OCI-LY1 (cell line): ENCODE measurements around the gene PDLIM5.

Experiments used
- H2AFZ ChIP-seq: fragments of 200-600 bp; sonication (generic), shearing (Covaris generic); 2 replicates; pipeline ENCODE4 v1.6.0; 2014; ENCODE audit warnings: antibody characterized with exemption, mild to moderate bottlenecking, low read length
- H3F3A ChIP-seq: fragments of 200-600 bp; sonication (generic), shearing (Covaris generic); 2 replicates; pipeline ENCODE4 v1.6.0; 2014; ENCODE audit warnings: mild to moderate bottlenecking, antibody characterized with exemption, low read length, moderate library complexity; ENCODE audit not compliant: insufficient read depth
- H3K27ac ChIP-seq: fragments of 200-600 bp; sonication (generic); 2 replicates; pipeline ENCODE4 v1.5.1; 2014; ENCODE audit warnings: low read length, mixed run types, mild to moderate bottlenecking, low read depth; ENCODE audit not compliant: poor library complexity, severe bottlenecking
- H3K27me3 ChIP-seq: fragments of 200-600 bp; sonication (generic); 2 replicates; pipeline ENCODE4 v1.6.0; 2014; ENCODE audit warnings: antibody characterized with exemption, mild to moderate bottlenecking, low read length, moderate library complexity; ENCODE audit not compliant: insufficient read depth
- H3K36me3 ChIP-seq: fragments of 200-600 bp; sonication (generic); 2 replicates; pipeline ENCODE4 v1.6.1; 2014; ENCODE audit warnings: mild to moderate bottlenecking, antibody characterized with exemption, low read length, moderate library complexity, mixed read lengths; ENCODE audit not compliant: insufficient read depth
- H3K4me1 ChIP-seq: fragments of 200-600 bp; sonication (generic); 2 replicates; pipeline ENCODE4 v1.5.1; 2014; ENCODE audit warnings: mild to moderate bottlenecking, low read length, moderate library complexity; ENCODE audit not compliant: insufficient read depth, severe bottlenecking
- H3K4me2 ChIP-seq: fragments of 200-600 bp; sonication (generic), shearing (Covaris generic); 2 replicates; pipeline ENCODE4 v1.6.1; 2014; ENCODE audit warnings: low read length
- H3K4me3 ChIP-seq: fragments of 200-600 bp; sonication (generic); 2 replicates; pipeline ENCODE4 v1.5.1; 2014; ENCODE audit warnings: low read length, low read depth, mild to moderate bottlenecking, mixed read lengths; ENCODE audit not compliant: poor library complexity, severe bottlenecking
- H3K79me2 ChIP-seq: fragments of 200-600 bp; shearing (Covaris generic); 2 replicates; pipeline ENCODE4 v1.6.1; 2016; ENCODE audit warnings: mixed run types, low read length, mixed read lengths; ENCODE audit not compliant: insufficient read depth
- H3K9ac ChIP-seq: fragments of 200-600 bp; sonication (generic), shearing (Covaris generic); 2 replicates; pipeline ENCODE4 v1.6.1; 2014; ENCODE audit warnings: mild to moderate bottlenecking, low read length, mixed read lengths
- H3K9me2 ChIP-seq: fragments of 200-600 bp; sonication (generic), shearing (Covaris generic); 2 replicates; pipeline ENCODE4 v1.6.1; 2014; ENCODE audit warnings: low read depth, mild to moderate bottlenecking, low read length, mixed read lengths
- H3K9me3 ChIP-seq: fragments of 200-600 bp; shearing (Covaris generic); 2 replicates; pipeline ENCODE4 v1.6.1; 2014; ENCODE audit warnings: low read length, mixed read lengths
- H4K20me1 ChIP-seq: fragments of 200-600 bp; sonication (generic), shearing (Covaris generic); 2 replicates; pipeline ENCODE4 v1.6.0; 2016; ENCODE audit warnings: mild to moderate bottlenecking, low read length; ENCODE audit not compliant: insufficient read depth
- EZH2 ChIP-seq: fragments of 200-600 bp; sonication (generic), shearing (Covaris generic); IDR thresholded peaks from 2 replicates; pipeline ENCODE4 v1.8.0; 2017; ENCODE audit warnings: borderline replicate concordance, mixed run types, mild to moderate bottlenecking, antibody characterized with exemption, low read length, moderate library complexity, mixed read lengths
- TF ChIP-seq, protein P1 (sequence below): fragments of 200-600 bp; sonication (generic), shearing (Covaris generic); IDR thresholded peaks from 2 replicates; pipeline ENCODE4 v1.5.1; 2017; ENCODE audit warnings: mild to moderate bottlenecking, antibody characterized with exemption, low read length, moderate library complexity, mixed read lengths

PDLIM5 gene

DNA sequence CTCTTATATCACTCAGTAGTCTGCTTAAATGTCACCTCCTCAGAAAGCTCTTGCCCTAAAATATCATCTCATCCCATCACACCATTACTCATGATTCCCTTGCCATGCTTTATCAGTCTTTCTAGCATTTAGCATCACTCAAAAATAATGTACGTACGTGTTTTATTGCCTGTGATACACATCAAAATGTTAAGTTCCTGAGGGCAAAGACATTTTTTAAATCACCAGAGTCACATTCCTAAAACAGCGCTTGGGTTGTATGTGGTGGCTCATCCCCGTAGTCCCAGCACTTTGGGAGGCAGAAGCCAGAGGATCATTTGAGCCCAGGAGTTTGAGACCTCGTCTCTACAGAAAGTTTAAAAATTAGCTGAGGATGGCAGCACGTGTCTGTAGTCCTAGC lies 21.3 kb upstream of the PDLIM5 start:
- Histone ChIP-seq H3K4me1 (no peaks in the 10 kb centered on the region), H3K79me2 (no peaks in the 10 kb centered on the region), H3K4me2 (no peak overlapping the region), H4K20me1 (no peaks in the 10 kb centered on the region), H3K4me3 (no peak overlapping the region), H3K9me2 (no peaks in the 10 kb centered on the region), H3K27me3 (peaks cover 3% of the 10 kb centered on the region; the same call in 1 of the 2 replicates), H3K27ac (no peak overlapping the region), H3F3A (no peaks in the 10 kb centered on the region), H3K36me3 (no peaks in the 10 kb centered on the region), H2AFZ (no peak overlapping the region), H3K9ac (no peak overlapping the region), H3K9me3 (peaks cover 6% of the 10 kb centered on the region; the same call in 1 of the 2 replicates)
- no peak for TF ChIP-seq EZH2
- TF ChIP-seq, protein P1, sequence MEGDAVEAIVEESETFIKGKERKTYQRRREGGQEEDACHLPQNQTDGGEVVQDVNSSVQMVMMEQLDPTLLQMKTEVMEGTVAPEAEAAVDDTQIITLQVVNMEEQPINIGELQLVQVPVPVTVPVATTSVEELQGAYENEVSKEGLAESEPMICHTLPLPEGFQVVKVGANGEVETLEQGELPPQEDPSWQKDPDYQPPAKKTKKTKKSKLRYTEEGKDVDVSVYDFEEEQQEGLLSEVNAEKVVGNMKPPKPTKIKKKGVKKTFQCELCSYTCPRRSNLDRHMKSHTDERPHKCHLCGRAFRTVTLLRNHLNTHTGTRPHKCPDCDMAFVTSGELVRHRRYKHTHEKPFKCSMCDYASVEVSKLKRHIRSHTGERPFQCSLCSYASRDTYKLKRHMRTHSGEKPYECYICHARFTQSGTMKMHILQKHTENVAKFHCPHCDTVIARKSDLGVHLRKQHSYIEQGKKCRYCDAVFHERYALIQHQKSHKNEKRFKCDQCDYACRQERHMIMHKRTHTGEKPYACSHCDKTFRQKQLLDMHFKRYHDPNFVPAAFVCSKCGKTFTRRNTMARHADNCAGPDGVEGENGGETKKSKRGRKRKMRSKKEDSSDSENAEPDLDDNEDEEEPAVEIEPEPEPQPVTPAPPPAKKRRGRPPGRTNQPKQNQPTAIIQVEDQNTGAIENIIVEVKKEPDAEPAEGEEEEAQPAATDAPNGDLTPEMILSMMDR: no peak

DNA sequence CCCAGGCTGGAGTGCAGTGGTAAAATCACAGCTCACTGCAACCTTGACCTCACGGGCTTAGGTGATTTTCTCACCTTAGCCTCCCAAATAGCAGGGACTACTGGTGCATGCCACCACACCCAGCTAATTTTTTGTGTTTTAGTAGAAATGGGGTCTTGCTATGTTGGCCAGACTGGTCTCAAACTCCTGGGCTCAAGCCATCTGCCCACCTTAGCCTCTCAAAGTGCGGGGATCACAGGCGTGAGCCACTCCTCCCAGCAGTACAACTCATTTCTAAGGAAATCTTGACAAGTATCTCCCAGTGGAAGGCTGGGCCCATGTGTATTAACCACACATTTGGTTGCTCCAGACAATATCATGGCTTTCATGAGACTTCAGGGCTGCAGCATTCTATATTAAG lies 20.4 kb upstream of the PDLIM5 start:
- peaks cover 2% of the 10 kb centered on the region; the same call in 1 of the 2 replicates for H3K9me3 ChIP-seq
- TF ChIP-seq, protein P1: no peak
- TF ChIP-seq EZH2: no peak
- no peak overlapping the region for H3K27ac ChIP-seq
- no peaks in the 10 kb centered on the region for H3K9me2 ChIP-seq
- no peak overlapping the region for H3K9ac ChIP-seq
- H3K4me1 ChIP-seq: no peaks in the 10 kb centered on the region
- H3K36me3 ChIP-seq: no peaks in the 10 kb centered on the region
- no peaks in the 10 kb centered on the region for H3F3A ChIP-seq
- H3K27me3 ChIP-seq: peaks cover 3% of the 10 kb centered on the region; the same call in 1 of the 2 replicates
- H3K4me2 ChIP-seq: no peak overlapping the region
- H3K4me3 ChIP-seq: no peak overlapping the region
- no peak overlapping the region for H2AFZ ChIP-seq
- no peaks in the 10 kb centered on the region for H4K20me1 ChIP-seq
- no peaks in the 10 kb centered on the region for H3K79me2 ChIP-seq

DNA sequence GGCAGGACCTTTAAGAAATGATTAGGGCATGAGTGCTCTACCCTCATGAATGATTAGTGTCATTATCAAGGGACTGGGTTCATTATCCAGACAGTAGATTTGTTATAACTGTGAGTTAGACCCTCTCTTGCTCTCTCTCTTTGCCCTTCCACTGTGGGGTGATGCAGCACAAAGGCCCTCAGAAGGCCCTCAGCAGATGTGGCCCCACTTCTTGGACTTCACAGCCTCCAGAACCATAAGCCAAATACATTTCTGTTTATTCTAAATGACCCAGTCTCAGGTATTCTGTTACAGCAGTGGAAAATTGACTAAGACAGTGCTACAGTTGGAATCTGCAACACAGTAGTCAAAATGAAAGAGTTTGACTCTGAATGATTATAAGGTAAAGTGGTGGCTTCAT lies 17.2 kb upstream of the PDLIM5 start:
- no peak overlapping the region for H2AFZ ChIP-seq
- no peaks in the 10 kb centered on the region for H3K9me3 ChIP-seq
- H3K9ac ChIP-seq: no peak overlapping the region
- no peak overlapping the region for H3K27ac ChIP-seq
- no peaks in the 10 kb centered on the region for H3K36me3 ChIP-seq
- H3K4me2 ChIP-seq: no peak overlapping the region
- H3K4me3 ChIP-seq: no peak overlapping the region
- H3F3A ChIP-seq: no peaks in the 10 kb centered on the region
- TF ChIP-seq EZH2: no peak
- TF ChIP-seq, protein P1: no peak
- no peaks in the 10 kb centered on the region for H3K4me1 ChIP-seq
- no peaks in the 10 kb centered on the region for H3K9me2 ChIP-seq
- peaks cover 3% of the 10 kb centered on the region; the same call in 1 of the 2 replicates for H3K27me3 ChIP-seq
- no peaks in the 10 kb centered on the region for H3K79me2 ChIP-seq
- no peaks in the 10 kb centered on the region for H4K20me1 ChIP-seq
